Measurements from ENCODE around the gene BSND. TPM values are rescaled to one million over a fixed set of nuclear protein-coding genes. Genes with fewer than 3 reads are reported as not detected.

BSND gene
- total RNA-seq, 1 donor from 2014 or later, result not detected

DNA sequence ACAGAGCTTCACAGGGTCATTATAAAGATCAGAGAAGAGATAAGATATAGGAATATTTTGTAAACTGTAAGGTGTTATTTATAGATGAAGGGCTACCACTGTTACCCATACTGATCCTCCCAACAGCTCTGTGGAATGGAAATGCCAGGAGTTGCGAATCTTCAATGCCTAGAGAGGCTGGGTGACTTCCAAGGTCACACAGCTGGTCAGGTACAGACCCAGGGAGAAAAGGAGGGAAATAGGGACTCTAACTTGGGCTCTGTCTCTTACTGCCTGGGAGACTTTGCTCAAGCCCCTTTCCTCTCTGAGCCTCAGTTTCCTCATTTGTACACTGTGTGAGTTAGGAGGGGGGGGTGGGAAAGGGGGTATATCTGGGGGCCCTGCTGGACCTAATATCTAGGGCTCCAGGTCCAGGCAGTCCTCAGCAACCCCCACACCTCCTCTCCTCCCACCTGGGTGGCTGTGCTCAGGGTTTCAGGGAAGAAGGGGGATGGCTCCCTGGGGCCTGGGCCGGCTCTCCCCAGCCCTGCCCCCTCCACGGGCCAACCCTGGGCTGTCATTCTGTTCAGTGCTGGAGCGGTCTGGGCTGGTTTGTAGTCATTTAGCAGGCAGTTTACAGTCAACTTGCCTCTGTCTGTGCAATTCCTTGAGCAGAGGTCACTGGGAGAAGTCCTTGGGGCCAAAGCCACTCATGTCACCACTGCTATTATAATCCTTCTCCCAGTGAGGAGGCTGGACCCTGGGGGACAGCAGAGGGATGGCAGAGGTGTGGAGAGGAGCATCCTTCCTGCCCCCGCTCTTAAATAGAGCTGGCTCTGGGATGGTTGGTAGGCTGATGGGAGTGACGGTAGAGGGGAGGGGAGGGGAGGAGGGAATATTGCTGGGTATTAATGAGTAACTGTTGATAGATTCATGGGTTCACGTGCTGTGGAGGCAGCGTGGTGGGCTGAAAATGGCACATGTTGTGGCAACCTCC is 1.7 kb downstream of the BSND start:
- no peaks in the 10 kb centered on the region for H3K36me3 Mint-ChIP-seq (ENCODE audit: unreplicated experiment)
- DNase-seq (ENCODE audit: extremely low spot score, unreplicated experiment), result no peak
- H3K9me3 Mint-ChIP-seq (ENCODE audit: unreplicated experiment), result no peaks in the 10 kb centered on the region
- H3K27ac Mint-ChIP-seq (ENCODE audit: unreplicated experiment), result no peak overlapping the region
- peaks cover 21% of the 10 kb centered on the region for H3K27me3 Mint-ChIP-seq (ENCODE audit: unreplicated experiment)
- TF ChIP-seq, protein P1, sequence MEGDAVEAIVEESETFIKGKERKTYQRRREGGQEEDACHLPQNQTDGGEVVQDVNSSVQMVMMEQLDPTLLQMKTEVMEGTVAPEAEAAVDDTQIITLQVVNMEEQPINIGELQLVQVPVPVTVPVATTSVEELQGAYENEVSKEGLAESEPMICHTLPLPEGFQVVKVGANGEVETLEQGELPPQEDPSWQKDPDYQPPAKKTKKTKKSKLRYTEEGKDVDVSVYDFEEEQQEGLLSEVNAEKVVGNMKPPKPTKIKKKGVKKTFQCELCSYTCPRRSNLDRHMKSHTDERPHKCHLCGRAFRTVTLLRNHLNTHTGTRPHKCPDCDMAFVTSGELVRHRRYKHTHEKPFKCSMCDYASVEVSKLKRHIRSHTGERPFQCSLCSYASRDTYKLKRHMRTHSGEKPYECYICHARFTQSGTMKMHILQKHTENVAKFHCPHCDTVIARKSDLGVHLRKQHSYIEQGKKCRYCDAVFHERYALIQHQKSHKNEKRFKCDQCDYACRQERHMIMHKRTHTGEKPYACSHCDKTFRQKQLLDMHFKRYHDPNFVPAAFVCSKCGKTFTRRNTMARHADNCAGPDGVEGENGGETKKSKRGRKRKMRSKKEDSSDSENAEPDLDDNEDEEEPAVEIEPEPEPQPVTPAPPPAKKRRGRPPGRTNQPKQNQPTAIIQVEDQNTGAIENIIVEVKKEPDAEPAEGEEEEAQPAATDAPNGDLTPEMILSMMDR (IDR thresholded peaks at IDR 0.05), result no peak
- peaks cover 12% of the 10 kb centered on the region for H3K4me1 Mint-ChIP-seq (ENCODE audit: unreplicated experiment)
- H3K4me3 Mint-ChIP-seq (ENCODE audit: unreplicated experiment), result no peak overlapping the region

DNA sequence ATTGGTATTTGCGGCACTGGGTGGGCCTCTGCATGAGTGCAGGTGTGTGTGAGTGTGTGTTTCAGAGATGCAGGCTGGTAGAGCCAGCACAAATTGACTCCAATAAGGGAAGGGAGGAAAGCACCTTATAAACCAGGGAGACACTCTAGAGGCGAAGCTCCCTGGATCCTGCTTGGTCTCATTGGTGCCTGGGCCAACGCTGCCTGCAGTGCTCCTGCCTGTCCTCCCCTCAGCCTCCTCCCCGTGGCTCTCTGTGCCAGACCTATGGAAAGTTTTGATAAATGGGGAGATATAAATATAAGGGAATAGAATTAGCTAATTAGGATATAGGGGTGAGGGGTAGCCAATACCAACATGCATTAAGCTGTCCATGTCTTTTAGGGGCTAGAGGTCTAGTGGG is 2.6 kb downstream of the BSND start:
- Mint-ChIP-seq H3K4me3 (ENCODE audit: unreplicated experiment) (no peak overlapping the region), H3K9me3 (ENCODE audit: unreplicated experiment) (no peaks in the 10 kb centered on the region), H3K36me3 (ENCODE audit: unreplicated experiment) (no peaks in the 10 kb centered on the region), H3K27ac (ENCODE audit: unreplicated experiment) (no peak overlapping the region), H3K27me3 (ENCODE audit: unreplicated experiment) (peaks cover 14% of the 10 kb centered on the region), H3K4me1 (ENCODE audit: unreplicated experiment) (peaks cover 8% of the 10 kb centered on the region)
- TF ChIP-seq, protein P1 (IDR thresholded peaks at IDR 0.05), result no peak
- no peak for DNase-seq (ENCODE audit: extremely low spot score, unreplicated experiment)

DNA sequence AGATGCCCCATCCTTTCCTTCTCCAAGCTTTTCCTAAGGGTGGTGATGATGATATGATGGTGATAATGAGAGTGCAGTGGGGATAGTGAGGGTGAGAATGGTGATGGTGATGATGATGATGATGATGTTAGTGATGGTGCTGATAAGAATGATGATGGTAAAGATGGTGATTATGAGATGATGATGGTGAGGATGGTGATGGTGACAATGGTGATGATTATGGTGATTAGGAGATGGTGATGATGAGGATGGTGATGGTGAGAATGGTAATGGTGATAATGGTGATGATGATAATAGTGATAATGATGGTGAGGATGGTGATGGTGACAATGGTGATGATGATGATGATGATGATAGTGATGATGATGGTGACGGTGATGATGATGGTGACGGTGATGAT is 4.0 kb downstream of the BSND start:
- peaks cover 4% of the 10 kb centered on the region for H3K27me3 Mint-ChIP-seq (ENCODE audit: unreplicated experiment)
- DNase-seq (ENCODE audit: extremely low spot score, unreplicated experiment), result no peak
- no peak overlapping the region for H3K4me3 Mint-ChIP-seq (ENCODE audit: unreplicated experiment)
- H3K36me3 Mint-ChIP-seq (ENCODE audit: unreplicated experiment), result no peaks in the 10 kb centered on the region
- TF ChIP-seq, protein P1 (IDR thresholded peaks at IDR 0.05), result no peak
- H3K27ac Mint-ChIP-seq (ENCODE audit: unreplicated experiment), result no peak overlapping the region
- no peaks in the 10 kb centered on the region for H3K9me3 Mint-ChIP-seq (ENCODE audit: unreplicated experiment)
- peaks cover 5% of the 10 kb centered on the region for H3K4me1 Mint-ChIP-seq (ENCODE audit: unreplicated experiment)

DNA sequence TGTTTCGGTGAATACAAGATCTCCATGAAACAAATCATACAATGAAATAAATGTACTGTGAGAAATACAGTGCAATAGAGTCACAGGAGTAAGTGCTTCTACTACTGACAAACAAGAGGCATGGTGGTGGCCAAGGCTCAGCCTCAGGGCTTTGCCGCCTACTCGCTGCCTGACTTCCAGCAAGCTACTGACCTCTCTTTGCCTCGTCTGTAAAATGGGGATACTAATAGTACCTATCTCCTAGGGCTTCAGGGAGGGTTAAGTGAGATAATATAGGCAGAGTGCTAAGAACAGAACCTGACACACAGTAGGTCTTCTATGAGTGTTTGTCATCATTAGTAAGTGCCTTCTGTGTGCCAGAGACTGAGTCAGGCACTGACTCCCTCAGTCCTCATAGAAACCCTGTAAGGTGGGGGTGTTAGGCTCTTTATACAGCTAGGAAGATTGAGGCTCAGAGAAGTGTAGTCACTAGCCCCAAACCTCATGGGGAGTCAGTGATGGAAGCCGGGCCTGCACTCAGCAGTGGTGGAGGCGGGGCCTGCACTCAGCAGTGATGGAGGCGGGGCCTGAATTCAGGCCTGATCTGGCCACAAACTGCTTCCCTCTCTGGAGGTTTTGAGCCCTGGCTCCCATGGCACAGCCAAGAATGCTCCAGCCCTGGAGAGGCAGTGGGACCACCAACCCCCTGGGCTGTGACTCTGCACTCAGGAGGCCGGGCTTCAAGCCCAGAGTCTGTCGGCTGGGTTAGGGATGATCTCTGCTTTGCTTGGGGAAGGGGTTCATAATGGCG is 6.8 kb downstream of the BSND start:
- Mint-ChIP-seq H3K27me3 (ENCODE audit: unreplicated experiment) (no peaks in the 10 kb centered on the region), H3K27ac (ENCODE audit: unreplicated experiment) (no peak overlapping the region), H3K4me1 (ENCODE audit: unreplicated experiment) (peaks cover 7% of the 10 kb centered on the region), H3K9me3 (ENCODE audit: unreplicated experiment) (no peaks in the 10 kb centered on the region), H3K4me3 (ENCODE audit: unreplicated experiment) (no peak overlapping the region), H3K36me3 (ENCODE audit: unreplicated experiment) (no peaks in the 10 kb centered on the region)
- TF ChIP-seq, protein P1 (IDR thresholded peaks at IDR 0.05), result no peak
- DNase-seq (ENCODE audit: extremely low spot score, unreplicated experiment), result no peak

DNA sequence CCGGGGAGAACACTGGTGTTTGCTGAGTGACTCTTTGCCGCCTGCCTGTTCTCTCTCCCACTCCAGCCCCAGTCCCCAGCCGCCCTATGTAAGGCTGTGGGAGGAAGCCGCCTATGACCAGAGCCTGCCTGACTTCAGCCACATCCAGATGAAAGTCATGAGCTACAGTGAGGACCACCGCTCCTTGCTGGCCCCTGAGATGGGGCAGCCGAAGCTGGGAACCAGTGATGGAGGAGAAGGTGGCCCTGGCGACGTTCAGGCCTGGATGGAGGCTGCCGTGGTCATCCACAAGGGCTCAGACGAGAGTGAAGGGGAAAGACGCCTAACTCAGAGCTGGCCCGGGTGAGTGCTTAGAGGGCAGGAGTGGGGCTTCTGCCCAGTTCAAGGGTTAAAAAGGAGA is 8.2 kb downstream of the BSND start:
- TF ChIP-seq, protein P1 (IDR thresholded peaks at IDR 0.05), result no peak
- Mint-ChIP-seq H3K4me3 (ENCODE audit: unreplicated experiment) (no peak overlapping the region), H3K27me3 (ENCODE audit: unreplicated experiment) (no peaks in the 10 kb centered on the region), H3K9me3 (ENCODE audit: unreplicated experiment) (no peaks in the 10 kb centered on the region), H3K36me3 (ENCODE audit: unreplicated experiment) (no peaks in the 10 kb centered on the region), H3K27ac (ENCODE audit: unreplicated experiment) (no peak overlapping the region), H3K4me1 (ENCODE audit: unreplicated experiment) (peaks cover 7% of the 10 kb centered on the region)
- no peak for DNase-seq (ENCODE audit: extremely low spot score, unreplicated experiment)

Measured in osteocyte (in vitro differentiated cells).